H1 (cell line): ENCODE measurements around the gene TAF11L14. TPM values are rescaled to one million over a fixed set of nuclear protein-coding genes. Genes with fewer than 3 reads are reported as not detected.

ENCODE experiments used
- GTF2F1 ChIP-seq: IDR thresholded peaks from 2 replicates; pipeline ENCODE4 v1.6.1; 2012; ENCODE audit warnings: low read depth, low read length, improper control_type of control experiment, borderline replicate concordance
- JUN ChIP-seq: IDR thresholded peaks from 2 replicates; pipeline ENCODE4 v1.6.1; 2011; ENCODE audit warnings: low read depth, mild to moderate bottlenecking, improper control_type of control experiment, low read length
- KDM4A ChIP-seq: IDR thresholded peaks from one replicate; pipeline ENCODE4 v1.7.1; 2012; ENCODE audit warnings: low read depth, mild to moderate bottlenecking, moderate library complexity, low read length, inconsistent platforms; ENCODE audit not compliant: severe bottlenecking
- POLR2AphosphoS5 ChIP-seq: IDR thresholded peaks from 2 replicates; pipeline ENCODE4 v1.6.1; 2011; ENCODE audit warnings: low read depth, low read length
- SIRT6 ChIP-seq: IDR thresholded peaks from one replicate; pipeline ENCODE4 v1.7.1; 2012; ENCODE audit warnings: low read length, inconsistent platforms
- polyA plus RNA-seq, 7 experiments: library from polyadenylated mRNA; depleted of rRNA in 3 of 7; stranded (reverse) in 5 of 7; unstranded in 2 of 7; fragments of >200 nt in 5 of 7; fragments of 200-250 nt in 2 of 7; gene quantifications; 1 replicate in 5 of 7; 2 replicates in 1 of 7; 4 replicates in 1 of 7; pipeline versions ENCODE4 v1.2.1 to v1.2.3, GENCODE V29; 2011 to 2013; ENCODE audit warnings: missing spikeins in 2 of 7, mixed read lengths in 2 of 7
- total RNA-seq: library from RNA; stranded (reverse); fragmentation: NEBNext Ultra II Directional; extraction: Animal tissue kit (Norgen Biotek cat#: 25700); gene quantifications from 2 replicates; pipeline ENCODE4 v1.2.1, GENCODE V29; 2021

TAF11L14 gene
- total and polyA plus RNA-seq, 2 of the 8 experiments (the other 6 are each of a cell fraction or from before 2014, with no cell fraction given), result not detected

GRCh38 chr5:17670353-17670752, 36.1 kb downstream of the TAF11L14 start (continued):
- no peak for TF ChIP-seq GTF2F1
- no peak for TF ChIP-seq SIRT6
- no peak for TF ChIP-seq KDM4A
- TF ChIP-seq POLR2AphosphoS5, result no peak
- TF ChIP-seq JUN, result no peak
